Measurements from ENCODE around the gene HDAC1. TPM values are rescaled to one million over a fixed set of nuclear protein-coding genes. Genes with fewer than 3 reads are reported as not detected.

HDAC1 gene
- total and polyA plus RNA-seq, 8 donors = 27.0 to 77.9 (median 31.3) TPM

GRCh38 chr1:32341971-32342370 lies 50.1 kb downstream of the HDAC1 start:
- no peaks in the 10 kb centered on the region for H3K27me3 ChIP-seq
- DNase-seq (peak in 1 of 6 donors; percentile 16), ATAC-seq (peak in 3 of 4 donors; percentile 28 to 47 (median 30)), FAIRE-seq (no peak)
- H3K27ac ChIP-seq = peak overlapping the region in 2 of 4 donors; percentile 34 to 44
- no peak for TF ChIP-seq CTCF (IDR thresholded peaks at IDR 0.05)
- intact Hi-C loops (cut with DNase I) = no loop called here
- no peak overlapping the region for H3K4me3 ChIP-seq
- no peaks in the 10 kb centered on the region for H3K9me3 ChIP-seq
- peaks cover 0 to 3% (median 0%) of the 10 kb centered on the region in 3 donors for H3K4me1 ChIP-seq
- WGBS, 2 donors = 63 to 66% methylated on average over 5 of the region's 5 CpGs
- H3K36me3 ChIP-seq = no peaks in the 10 kb centered on the region

- H3K27ac ChIP-seq = no peak overlapping the region
- TF ChIP-seq CTCF (IDR thresholded peaks at IDR 0.05) = no peak
- FAIRE-seq (no peak), DNase-seq (peak in 1 of 6 donors; percentile 5), ATAC-seq (no peak)
- intact Hi-C loops (cut with DNase I) = no loop called here
- H3K4me3 ChIP-seq = no peak overlapping the region
- no peaks in the 10 kb centered on the region for H3K27me3 ChIP-seq
- WGBS, 2 donors = 93 to 96% methylated on average over 10 of the region's 10 CpGs
- H3K4me1 ChIP-seq = peaks cover 0 to 3% (median 0%) of the 10 kb centered on the region in 3 donors
- H3K36me3 ChIP-seq = no peaks in the 10 kb centered on the region
- H3K9me3 ChIP-seq = no peaks in the 10 kb centered on the region
Measured at GRCh38 chr1:32342704-32343103, 50.8 kb downstream of the HDAC1 start.

- no peak for TF ChIP-seq CTCF (IDR thresholded peaks at IDR 0.05)
- Histone ChIP-seq H3K27me3 (no peaks in the 10 kb centered on the region), H3K4me1 (peaks cover 0 to 3% (median 0%) of the 10 kb centered on the region in 3 donors), H3K27ac (peak overlapping the region in 1 of 4 donors; percentile 28), H3K9me3 (no peaks in the 10 kb centered on the region), H3K4me3 (no peak overlapping the region), H3K36me3 (no peaks in the 10 kb centered on the region)
- no peak for FAIRE-seq
- intact Hi-C loops (cut with DNase I) = no loop called here
- peak in 5 of 6 donors; percentile 38 to 58 (median 56) for DNase-seq
- WGBS, 2 donors = 8 to 11% methylated on average over 8 of the region's 8 CpGs
- peak; percentile 46 to 71 (median 63) for ATAC-seq
Measured at GRCh38 chr1:32345289-32345827, 53.5 kb downstream of the HDAC1 start.

GRCh38 chr1:32346532-32347157 lies 54.8 kb downstream of the HDAC1 start:
- peaks cover 0 to 3% (median 0%) of the 10 kb centered on the region in 3 donors for H3K4me1 ChIP-seq
- H3K27me3 ChIP-seq = no peaks in the 10 kb centered on the region
- 92 to 93% methylated on average over 9 of the region's 9 CpGs for WGBS, 2 donors
- no peak overlapping the region for H3K27ac ChIP-seq
- H3K36me3 ChIP-seq = no peaks in the 10 kb centered on the region
- no peaks in the 10 kb centered on the region for H3K9me3 ChIP-seq
- DNase-seq (peak in 1 of 6 donors; percentile 39), FAIRE-seq (no peak), ATAC-seq (no peak)
- intact Hi-C loops (cut with DNase I) = no loop called here
- TF ChIP-seq CTCF (IDR thresholded peaks at IDR 0.05) = no peak
- H3K4me3 ChIP-seq = no peak overlapping the region

GRCh38 chr1:32349211-32349708 lies 57.4 kb downstream of the HDAC1 start:
- no peak overlapping the region for H3K27ac ChIP-seq
- no peak for FAIRE-seq
- no peaks in the 10 kb centered on the region for H3K27me3 ChIP-seq
- no peak for TF ChIP-seq CTCF (IDR thresholded peaks at IDR 0.05)
- H3K4me3 ChIP-seq = no peak overlapping the region
- no peaks in the 10 kb centered on the region for H3K9me3 ChIP-seq
- no peak for ATAC-seq
- H3K36me3 ChIP-seq = no peaks in the 10 kb centered on the region
- peak in 2 of 6 donors; percentile 46 to 51 for DNase-seq
- intact Hi-C loops (cut with DNase I) = no loop called here
- H3K4me1 ChIP-seq = peaks cover 0 to 20% (median 14%) of the 10 kb centered on the region in 3 donors
- 76% methylated on average over 8 of the region's 8 CpGs for WGBS, 2 donors

Data from pancreas (tissue), 10 donors.